Karpas-422 (cell line): ENCODE results near the gene NOL4L. TPM values are rescaled to one million over a fixed set of nuclear protein-coding genes. Genes with fewer than 3 reads are reported as not detected.
"Not testable (repeated sequence)": the region's sequence is repeated elsewhere in the genome, so short reads cannot be mapped to it uniquely, and the experiment has no call there.

Source experiments
- DNase-seq: peaks from one replicate; pipeline ENCODE4 v3.0.0-alpha.2; 2015
- H2AFZ ChIP-seq: fragments of 200-600 bp; sonication (generic); 2 replicates; pipeline ENCODE4 v1.6.1; 2014; ENCODE audit warnings: antibody characterized with exemption, low read length, mixed read lengths
- H3K27ac ChIP-seq: fragments of 200-600 bp; sonication (generic); 2 replicates; pipeline ENCODE4 v1.5.1; 2014; ENCODE audit warnings: mild to moderate bottlenecking, low read length, moderate library complexity
- H3K27me3 ChIP-seq: fragments of 200-600 bp; sonication (generic); 2 replicates; pipeline ENCODE4 v1.6.1; 2014; ENCODE audit warnings: low read length, mixed read lengths
- H3K36me3 ChIP-seq: fragments of 200-600 bp; sonication (generic); 2 replicates; pipeline ENCODE4 v1.6.1; 2014; ENCODE audit warnings: low read length, mixed read lengths; ENCODE audit not compliant: insufficient read depth
- H3K4me1 ChIP-seq: fragments of 200-600 bp; sonication (generic); 2 replicates; pipeline ENCODE4 v1.6.1; 2014; ENCODE audit warnings: mild to moderate bottlenecking, low read length, mixed read lengths
- H3K4me2 ChIP-seq: fragments of 200-600 bp; sonication (generic); 2 replicates; pipeline ENCODE4 v1.6.1; 2014; ENCODE audit warnings: low read length, low read depth, mild to moderate bottlenecking; ENCODE audit not compliant: poor library complexity, severe bottlenecking
- H3K4me3 ChIP-seq: fragments of 200-600 bp; sonication (generic); 2 replicates; pipeline ENCODE4 v1.5.1; 2014; ENCODE audit warnings: mild to moderate bottlenecking, antibody characterized with exemption, low read length, mixed read lengths
- H3K79me2 ChIP-seq: fragments of 200-600 bp; sonication (generic); 2 replicates; pipeline ENCODE4 v1.6.1; 2014; ENCODE audit warnings: mild to moderate bottlenecking, low read length, mixed read lengths
- H3K9ac ChIP-seq: fragments of 200-600 bp; sonication (generic); 2 replicates; pipeline ENCODE4 v1.6.0; 2014; ENCODE audit warnings: low read length
- H3K9me2 ChIP-seq: fragments of 200-600 bp; sonication (generic), shearing (Covaris generic); replicated peaks from 2 replicates; pipeline ENCODE4 v1.6.0; 2014; ENCODE audit warnings: mild to moderate bottlenecking, low read length, moderate library complexity; ENCODE audit not compliant: insufficient read depth
- H3K9me3 ChIP-seq: fragments of 300-700, 200-600 bp; sonication (generic); 2 replicates; pipeline ENCODE4 v1.6.1; 2014; ENCODE audit warnings: low read length, mixed read lengths
- H4K20me1 ChIP-seq: fragments of 200-600 bp; sonication (generic); 2 replicates; pipeline ENCODE4 v1.6.1; 2014; ENCODE audit warnings: mild to moderate bottlenecking, antibody characterized with exemption, low read length, low read depth; ENCODE audit not compliant: insufficient read depth
- total RNA-seq: library from RNA; depleted of rRNA; stranded (reverse); fragments of >200 nt; shearing (Covaris generic); gene quantifications from 2 replicates; pipeline ENCODE4 v1.2.3, GENCODE V29; 2014; ENCODE audit warnings: low replicate concordance

Gene NOL4L
- total RNA-seq, 1 experiment from 2014 or later: 1.5 TPM

DNA sequence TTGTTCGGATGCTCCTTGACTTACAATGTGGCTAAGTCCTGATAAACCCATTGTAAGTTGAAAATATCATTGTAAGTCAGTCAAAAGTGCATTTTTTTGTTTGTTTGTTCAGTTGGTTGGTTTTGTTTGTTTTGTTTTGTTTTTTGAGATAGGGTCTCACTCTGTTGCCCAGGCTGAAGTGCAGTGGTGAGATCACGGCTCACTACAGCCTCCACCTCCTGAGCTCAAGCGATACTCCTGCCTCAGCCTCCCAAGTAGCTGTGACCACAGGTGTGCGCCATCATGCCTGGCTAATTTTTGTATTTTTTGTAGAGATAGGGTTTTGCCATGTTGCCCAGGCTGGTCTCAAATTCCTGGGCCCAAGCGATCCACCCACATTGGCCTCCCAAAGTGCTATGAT is 9.5 kb upstream of the NOL4L start:
- not testable (repeated sequence) for H3K79me2 ChIP-seq, H4K20me1 ChIP-seq, H3K27ac ChIP-seq, H3K36me3 ChIP-seq, H3K27me3 ChIP-seq, DNase-seq, H3K4me1 ChIP-seq, H3K4me3 ChIP-seq, H2AFZ ChIP-seq, H3K9me3 ChIP-seq, H3K9ac ChIP-seq, H3K9me2 ChIP-seq, H3K4me2 ChIP-seq

DNA sequence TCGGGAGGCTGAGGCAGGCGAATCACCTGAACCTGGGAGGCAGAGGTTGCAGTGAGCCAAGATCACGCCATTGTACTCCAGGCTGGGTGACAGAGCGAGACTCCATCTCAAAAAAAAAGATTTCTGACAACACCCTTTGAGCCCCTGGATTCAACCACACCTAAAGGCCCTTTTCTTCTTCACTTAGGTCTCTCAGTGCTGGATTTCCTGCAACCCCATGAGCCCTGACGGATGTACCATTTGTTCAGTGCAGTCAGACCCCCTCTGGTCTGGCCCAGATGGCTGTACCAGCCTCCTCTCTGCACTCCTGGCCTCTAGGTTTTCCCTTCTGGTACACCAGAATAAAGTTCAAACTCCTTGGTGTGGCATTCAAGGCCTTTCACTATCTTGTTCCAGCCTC is 9.1 kb upstream of the NOL4L start:
- Histone ChIP-seq H3K79me2 (no peaks in the 10 kb centered on the region), H3K36me3 (no peaks in the 10 kb centered on the region), H4K20me1 (no peaks in the 10 kb centered on the region; the same call in 1 of the 2 replicates), H3K9me3 (no peaks in the 10 kb centered on the region), H3K4me3 (no peak overlapping the region), H2AFZ (no peak overlapping the region), H3K4me2 (no peak overlapping the region), H3K27me3 (no peaks in the 10 kb centered on the region), H3K9me2 (no peaks in the 10 kb centered on the region), H3K9ac (no peak overlapping the region), H3K4me1 (no peaks in the 10 kb centered on the region), H3K27ac (no peak overlapping the region)
- DNase-seq: no peak

GRCh38 chr20:32592616-32593015 is 7.5 kb upstream of the NOL4L start:
- H3K4me3 ChIP-seq, H4K20me1 ChIP-seq, H3K4me1 ChIP-seq, H3K27me3 ChIP-seq, H3K9me2 ChIP-seq, H3K9ac ChIP-seq, H3K4me2 ChIP-seq, H3K27ac ChIP-seq, H3K9me3 ChIP-seq, H3K36me3 ChIP-seq, H2AFZ ChIP-seq, H3K79me2 ChIP-seq, DNase-seq: not testable (repeated sequence)

DNA sequence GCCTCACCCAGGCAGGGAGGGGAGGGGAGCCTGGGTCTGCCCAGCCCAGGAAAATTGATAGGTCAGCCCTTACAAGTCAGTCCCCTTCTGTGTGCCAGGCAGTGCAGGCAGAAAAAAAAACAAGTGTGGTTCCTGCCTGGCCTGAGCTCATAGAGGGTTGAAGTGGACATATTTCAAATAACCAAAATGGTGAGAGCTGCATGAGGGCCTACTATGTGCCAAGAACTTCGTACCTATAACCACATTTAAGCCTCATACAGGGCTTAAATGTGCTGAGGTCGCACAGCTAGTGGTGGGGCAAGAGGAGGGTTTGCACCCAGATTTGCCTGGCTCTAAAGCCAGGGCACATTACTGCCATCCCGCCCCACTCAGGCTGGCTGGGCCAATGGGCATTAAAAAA is 6.9 kb upstream of the NOL4L start:
- no peak for DNase-seq
- H3K4me2 ChIP-seq: no peak overlapping the region
- no peaks in the 10 kb centered on the region for H3K9me3 ChIP-seq
- no peaks in the 10 kb centered on the region for H3K36me3 ChIP-seq
- no peaks in the 10 kb centered on the region for H3K9me2 ChIP-seq
- no peaks in the 10 kb centered on the region for H3K4me1 ChIP-seq
- H3K27me3 ChIP-seq: no peaks in the 10 kb centered on the region
- no peaks in the 10 kb centered on the region; the same call in 1 of the 2 replicates for H4K20me1 ChIP-seq
- no peak overlapping the region for H3K4me3 ChIP-seq
- H3K9ac ChIP-seq: no peak overlapping the region
- H2AFZ ChIP-seq: no peak overlapping the region
- H3K27ac ChIP-seq: no peak overlapping the region
- H3K79me2 ChIP-seq: no peaks in the 10 kb centered on the region

DNA sequence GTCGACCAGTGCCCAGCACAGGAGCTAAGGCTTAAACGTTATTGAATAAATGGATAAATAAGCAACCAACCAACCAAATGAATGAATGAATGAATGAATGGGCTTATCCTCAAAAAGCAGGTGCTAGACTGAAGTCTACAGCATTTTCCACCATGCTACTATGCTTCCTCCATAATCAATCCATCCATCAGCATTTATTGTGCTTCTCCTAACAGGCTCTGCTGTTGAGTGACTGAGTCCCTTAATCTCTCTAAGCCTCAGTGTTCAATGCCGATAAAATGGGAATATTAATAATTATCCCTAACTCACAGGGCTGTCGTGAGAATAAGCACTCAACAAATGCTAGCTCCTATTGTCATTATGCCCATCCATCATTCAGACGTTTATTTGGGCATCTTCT is 4.6 kb upstream of the NOL4L start:
- H4K20me1 ChIP-seq: no peaks in the 10 kb centered on the region; the same call in 1 of the 2 replicates
- H3K27me3 ChIP-seq: 0 out of 2 replicates have a peak, but pooled peaks cover 2% of the 10 kb centered on the region
- no peak for DNase-seq
- H3K9me2 ChIP-seq: no peaks in the 10 kb centered on the region
- no peak overlapping the region for H3K4me2 ChIP-seq
- H2AFZ ChIP-seq: no peak overlapping the region
- H3K36me3 ChIP-seq: no peaks in the 10 kb centered on the region
- H3K79me2 ChIP-seq: no peaks in the 10 kb centered on the region
- no peak overlapping the region for H3K9ac ChIP-seq
- no peaks in the 10 kb centered on the region for H3K9me3 ChIP-seq
- peaks cover 15% of the 10 kb centered on the region for H3K4me1 ChIP-seq
- H3K27ac ChIP-seq: no peak overlapping the region
- H3K4me3 ChIP-seq: no peak overlapping the region

- Histone ChIP-seq H3K27me3 (0 out of 2 replicates have a peak, but pooled peaks cover 2% of the 10 kb centered on the region), H3K9me3 (no peaks in the 10 kb centered on the region), H3K79me2 (no peaks in the 10 kb centered on the region), H4K20me1 (no peaks in the 10 kb centered on the region; the same call in 1 of the 2 replicates), H3K4me3 (no peak overlapping the region), H3K27ac (no peak overlapping the region), H3K36me3 (no peaks in the 10 kb centered on the region), H3K9ac (no peak overlapping the region), H2AFZ (no peak overlapping the region), H3K9me2 (no peaks in the 10 kb centered on the region), H3K4me2 (no peak overlapping the region), H3K4me1 (peaks cover 18% of the 10 kb centered on the region)
- no peak for DNase-seq
These were observed 4.1 kb upstream of the NOL4L start for GRCh38 chr20:32589256-32589655.

GRCh38 chr20:32588040-32588439 is 2.9 kb upstream of the NOL4L start:
- no peak overlapping the region for H3K27ac ChIP-seq
- H3K27me3 ChIP-seq: 0 out of 2 replicates have a peak, but pooled peaks cover 2% of the 10 kb centered on the region
- H2AFZ ChIP-seq: no peak overlapping the region
- no peak overlapping the region for H3K9ac ChIP-seq
- no peak for DNase-seq
- H3K79me2 ChIP-seq: no peaks in the 10 kb centered on the region
- H3K9me3 ChIP-seq: no peaks in the 10 kb centered on the region
- no peak overlapping the region for H3K4me2 ChIP-seq
- peaks cover 20% of the 10 kb centered on the region for H3K4me1 ChIP-seq
- no peaks in the 10 kb centered on the region; the same call in 1 of the 2 replicates for H4K20me1 ChIP-seq
- no peaks in the 10 kb centered on the region for H3K9me2 ChIP-seq
- H3K4me3 ChIP-seq: no peak overlapping the region
- no peaks in the 10 kb centered on the region for H3K36me3 ChIP-seq

DNA sequence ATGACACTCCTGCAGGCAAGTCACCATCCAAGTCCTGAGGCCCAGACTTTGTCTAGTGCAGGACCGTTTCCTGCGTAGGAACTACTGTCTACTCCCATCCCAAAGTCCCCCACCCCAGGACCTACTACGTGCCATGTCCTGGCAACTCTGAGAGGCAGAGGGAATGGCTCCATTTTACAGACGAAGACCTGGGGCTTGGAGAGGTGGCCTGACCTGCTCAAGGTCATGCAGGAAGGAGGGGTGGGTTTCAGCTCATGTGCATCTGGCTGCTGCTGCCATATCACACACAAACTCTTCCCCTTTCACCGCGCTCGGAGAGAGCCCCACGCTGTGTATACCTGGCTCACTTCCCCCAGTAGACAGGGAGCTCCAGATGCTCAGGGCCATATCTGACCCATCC is 1.2 kb upstream of the NOL4L start:
- DNase-seq: no peak
- Histone ChIP-seq H3K4me3 (no peak overlapping the region), H2AFZ (no peak overlapping the region), H3K9me3 (no peaks in the 10 kb centered on the region), H3K79me2 (no peaks in the 10 kb centered on the region), H4K20me1 (no peaks in the 10 kb centered on the region; the same call in 1 of the 2 replicates), H3K4me1 (peaks cover 20% of the 10 kb centered on the region), H3K9me2 (no peaks in the 10 kb centered on the region), H3K9ac (no peak overlapping the region), H3K27me3 (0 out of 2 replicates have a peak, but pooled peaks cover 2% of the 10 kb centered on the region), H3K36me3 (no peaks in the 10 kb centered on the region), H3K4me2 (no peak overlapping the region), H3K27ac (no peak overlapping the region)
